ENCODE data around the gene CDKN3.
A peak's percentile ranks its signal among the peaks of the same experiment; 100 is the strongest.
"Not testable (repeated sequence)": the region's sequence is repeated elsewhere in the genome, so short reads cannot be mapped to it uniquely, and the experiment has no call there.

Gene CDKN3

DNA sequence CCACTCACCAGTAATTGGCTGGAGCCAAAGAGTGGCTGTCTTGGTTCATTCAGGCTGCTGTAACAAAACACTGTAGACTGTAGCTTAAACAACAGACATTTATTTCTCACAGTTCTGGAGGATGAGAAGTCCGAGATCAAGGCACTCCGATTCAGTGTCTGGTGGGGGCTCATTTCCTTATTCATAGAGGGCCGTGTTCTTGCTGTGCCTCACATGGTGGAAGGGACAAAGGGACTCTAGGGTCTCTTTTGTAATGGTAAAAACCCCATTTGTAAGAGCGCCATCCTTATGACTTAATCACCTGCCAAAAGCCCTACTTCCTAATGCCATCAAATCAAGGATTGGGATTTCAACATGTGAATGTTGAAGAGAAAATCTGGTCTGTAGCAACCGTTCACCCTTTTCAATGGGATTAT, 34.7 kb upstream of the CDKN3 start:
- DNase-seq (ENCODE audit: low spot score in 2 of 2), result peak; percentile 72 to 94
- Histone ChIP-seq H3K36me3 (replicated peaks) (no peaks in the 10 kb centered on the region), H3K9me3 (no peaks in the 10 kb centered on the region), H3K4me1 (peaks cover 12% of the 10 kb centered on the region), H3K27me3 (ENCODE audit: low read depth) (peaks cover 53% of the 10 kb centered on the region), H3K4me3 (no peak overlapping the region)
- in situ Hi-C loops (cut with MboI; ENCODE audit: low sequenced_read_pairs), result no loop called here

DNA sequence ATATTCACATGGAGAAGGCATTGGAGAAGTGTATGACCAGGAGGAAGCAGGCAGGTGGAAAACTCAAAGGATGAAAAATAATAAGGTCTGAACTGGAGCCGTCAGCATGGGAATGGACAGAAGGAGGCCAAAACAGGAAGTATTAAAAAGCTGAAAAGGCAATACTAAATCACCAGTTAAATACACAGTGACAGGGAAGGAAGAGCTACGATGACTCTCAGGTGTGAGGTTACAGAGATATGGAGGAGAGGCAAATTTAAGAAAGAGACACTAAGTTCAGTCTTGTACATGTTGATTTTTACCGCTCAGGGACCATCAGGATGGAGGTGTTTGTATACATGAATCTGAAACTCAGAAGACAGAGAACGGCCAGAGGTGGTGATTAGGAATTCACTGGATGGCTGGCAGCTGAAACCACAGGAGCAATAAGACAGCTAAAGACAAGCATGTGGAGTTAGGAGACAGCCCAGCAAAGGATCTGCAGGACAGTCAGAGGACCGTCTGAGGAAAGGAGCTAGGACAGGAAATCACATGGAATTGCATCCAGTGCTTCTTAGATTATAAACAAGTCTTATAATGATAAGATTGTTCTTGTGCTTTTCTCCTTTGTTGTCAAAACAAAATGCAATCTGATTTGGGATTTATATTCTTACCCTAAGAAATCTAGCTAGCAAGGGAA, 33.9 kb upstream of the CDKN3 start:
- no peak for DNase-seq (ENCODE audit: low spot score in 2 of 2)
- in situ Hi-C loops (cut with MboI; ENCODE audit: low sequenced_read_pairs), result no loop called here
- Histone ChIP-seq H3K36me3 (replicated peaks) (no peaks in the 10 kb centered on the region), H3K27me3 (ENCODE audit: low read depth) (peaks cover 45% of the 10 kb centered on the region), H3K4me3 (no peak overlapping the region), H3K9me3 (no peaks in the 10 kb centered on the region), H3K4me1 (peaks cover 12% of the 10 kb centered on the region)

DNA sequence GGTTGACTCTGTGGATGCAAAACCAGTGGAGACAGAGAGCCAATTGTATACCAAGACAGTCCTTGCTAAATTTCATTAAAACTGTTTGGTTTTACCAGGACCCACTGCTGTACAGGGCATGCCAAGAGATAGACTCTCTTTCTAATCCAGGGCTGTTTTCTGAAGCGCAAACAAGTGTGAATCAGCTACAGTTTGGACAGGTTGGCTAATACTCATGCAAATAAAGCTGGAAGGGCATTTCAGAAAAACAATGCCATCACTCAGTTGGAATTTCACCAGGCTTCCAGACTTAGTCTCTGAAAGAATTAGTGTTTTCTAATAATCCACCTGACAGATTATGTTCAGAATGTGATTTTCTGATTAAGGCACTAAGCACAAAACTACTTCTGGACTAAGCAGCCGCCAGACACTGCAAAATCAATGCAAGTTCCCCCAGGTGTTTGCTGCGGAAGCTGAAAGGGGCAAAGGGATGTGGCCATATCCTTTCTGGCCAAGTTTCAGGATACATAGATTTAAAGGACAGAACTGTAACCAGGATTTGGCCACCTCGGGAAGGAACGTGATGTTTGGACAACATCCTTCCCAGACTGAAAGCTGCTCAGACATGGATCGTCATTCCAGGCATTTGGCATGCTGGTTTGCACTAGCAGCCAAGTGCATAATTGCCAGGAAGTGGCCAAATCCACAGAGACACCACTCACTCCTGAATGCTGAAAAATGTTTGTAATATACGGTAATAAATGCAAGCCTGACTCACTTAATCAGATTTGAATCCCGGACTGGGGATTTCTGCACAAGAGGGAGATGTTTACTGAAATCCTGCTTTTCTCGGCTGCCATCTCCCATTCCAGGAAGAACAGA, 32.0 kb upstream of the CDKN3 start:
- H3K4me1 ChIP-seq, result peaks cover 12% of the 10 kb centered on the region
- in situ Hi-C loops (cut with MboI; ENCODE audit: low sequenced_read_pairs), result no loop called here
- no peak for DNase-seq (ENCODE audit: low spot score in 2 of 2)
- H3K4me3 ChIP-seq, result no peak overlapping the region
- no peaks in the 10 kb centered on the region for H3K36me3 ChIP-seq (replicated peaks)
- H3K27me3 ChIP-seq (ENCODE audit: low read depth), result peaks cover 37% of the 10 kb centered on the region
- no peaks in the 10 kb centered on the region for H3K9me3 ChIP-seq

DNA sequence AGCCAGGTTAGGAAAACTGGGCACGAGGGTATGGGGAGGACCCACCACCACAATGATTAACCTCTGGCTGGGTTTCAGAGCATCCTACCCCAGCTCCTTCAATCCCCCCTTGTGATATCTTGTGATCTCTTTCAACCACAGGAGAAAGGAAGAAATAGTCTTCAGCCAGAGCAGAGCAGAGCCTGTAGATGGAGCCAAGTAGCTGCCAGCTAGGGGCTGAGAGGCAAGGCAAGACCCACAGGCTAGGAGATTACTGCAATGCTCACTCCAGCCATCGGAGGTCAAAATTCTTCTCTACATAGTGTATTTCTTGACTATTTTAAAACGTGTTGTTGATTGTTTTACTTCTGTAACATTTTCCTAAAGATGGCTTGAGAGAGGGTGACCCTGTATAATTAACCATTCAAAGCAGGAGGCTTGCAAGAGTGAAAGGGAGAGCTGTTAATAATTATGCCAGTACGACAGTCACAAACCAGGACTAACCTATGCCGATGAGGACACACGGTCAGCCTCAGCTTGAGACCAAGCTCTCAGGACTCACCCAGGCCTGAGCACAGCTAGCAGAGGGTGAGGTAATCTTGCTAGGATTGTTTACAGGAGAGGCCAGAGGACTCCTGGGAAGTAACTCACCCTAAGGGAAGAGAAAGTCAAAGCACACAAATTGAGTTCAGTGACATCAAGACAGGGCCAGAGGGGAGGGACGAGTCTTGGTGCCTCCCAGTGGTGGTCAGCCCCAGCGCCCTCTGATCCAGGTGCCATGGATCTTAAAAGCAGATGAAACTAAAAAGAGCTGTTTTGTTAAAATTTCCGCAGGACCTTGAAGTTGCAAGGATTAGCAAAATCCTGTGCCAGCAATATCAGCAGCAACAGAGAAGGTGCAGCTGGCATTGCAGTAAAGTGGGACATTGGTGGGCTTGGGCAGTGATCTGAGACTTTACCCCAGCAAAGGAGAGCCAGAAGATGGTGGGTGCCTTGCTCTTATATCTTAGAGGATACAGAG, 29.8 kb upstream of the CDKN3 start:
- in situ Hi-C loops (cut with MboI; ENCODE audit: low sequenced_read_pairs), result no loop called here
- peak; percentile 37 to 47 for DNase-seq (ENCODE audit: low spot score in 2 of 2)
- H3K4me1 ChIP-seq, result peaks cover 9% of the 10 kb centered on the region
- no peaks in the 10 kb centered on the region for H3K9me3 ChIP-seq
- H3K4me3 ChIP-seq, result no peak overlapping the region
- H3K36me3 ChIP-seq (replicated peaks), result no peaks in the 10 kb centered on the region
- peaks cover 35% of the 10 kb centered on the region for H3K27me3 ChIP-seq (ENCODE audit: low read depth)

DNA sequence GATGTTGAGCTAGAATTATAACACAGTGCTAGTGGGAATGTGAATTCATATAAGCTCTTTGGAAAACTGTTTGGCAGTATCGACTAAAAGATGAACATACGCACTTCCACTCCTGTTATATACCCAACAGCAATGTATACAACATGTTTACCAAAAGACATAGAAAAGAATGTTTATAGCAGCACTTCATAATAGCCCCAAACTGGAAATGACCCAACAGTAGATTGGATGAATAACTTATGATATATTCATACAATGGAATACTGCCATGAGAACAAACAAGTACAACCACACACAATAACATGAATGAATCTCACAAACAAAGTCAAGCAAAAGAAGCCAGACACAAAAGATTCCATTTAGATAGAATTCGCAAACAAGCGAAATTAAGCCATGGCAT, 28.5 kb upstream of the CDKN3 start:
- H3K4me3 ChIP-seq, result no peak overlapping the region
- in situ Hi-C loops (cut with MboI; ENCODE audit: low sequenced_read_pairs), result no loop called here
- no peaks in the 10 kb centered on the region for H3K36me3 ChIP-seq (replicated peaks)
- DNase-seq (ENCODE audit: low spot score in 2 of 2), result no peak
- H3K9me3 ChIP-seq, result no peaks in the 10 kb centered on the region
- no peaks in the 10 kb centered on the region; the same call in none of the 2 replicates for H3K4me1 ChIP-seq
- peaks cover 29% of the 10 kb centered on the region for H3K27me3 ChIP-seq (ENCODE audit: low read depth)

DNA sequence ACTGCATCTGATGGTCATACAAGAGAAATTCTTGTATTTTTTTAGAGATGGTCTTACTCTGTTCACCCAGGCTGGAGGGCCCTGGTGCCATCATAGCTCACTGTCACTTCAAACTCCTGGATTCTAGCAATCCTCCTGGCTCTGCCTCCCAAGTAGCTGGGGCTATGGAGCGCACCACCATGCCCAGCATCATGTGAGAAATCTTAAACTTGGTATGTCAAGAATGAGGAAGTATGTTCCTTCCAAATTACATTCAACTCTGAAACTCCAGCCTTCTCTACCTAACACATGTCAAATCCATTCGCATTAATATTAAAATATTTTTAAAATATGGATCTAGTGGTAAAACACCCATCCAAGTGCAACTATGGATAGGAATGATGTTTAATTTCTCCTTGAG, 27.5 kb upstream of the CDKN3 start:
- Histone ChIP-seq H3K4me3 (no peak overlapping the region), H3K27me3 (ENCODE audit: low read depth) (peaks cover 19% of the 10 kb centered on the region), H3K36me3 (replicated peaks) (no peaks in the 10 kb centered on the region), H3K4me1 (no peaks in the 10 kb centered on the region; the same call in 1 of the 2 replicates), H3K9me3 (no peaks in the 10 kb centered on the region)
- no peak for DNase-seq (ENCODE audit: low spot score in 2 of 2)
- in situ Hi-C loops (cut with MboI; ENCODE audit: low sequenced_read_pairs), result no loop called here

DNA sequence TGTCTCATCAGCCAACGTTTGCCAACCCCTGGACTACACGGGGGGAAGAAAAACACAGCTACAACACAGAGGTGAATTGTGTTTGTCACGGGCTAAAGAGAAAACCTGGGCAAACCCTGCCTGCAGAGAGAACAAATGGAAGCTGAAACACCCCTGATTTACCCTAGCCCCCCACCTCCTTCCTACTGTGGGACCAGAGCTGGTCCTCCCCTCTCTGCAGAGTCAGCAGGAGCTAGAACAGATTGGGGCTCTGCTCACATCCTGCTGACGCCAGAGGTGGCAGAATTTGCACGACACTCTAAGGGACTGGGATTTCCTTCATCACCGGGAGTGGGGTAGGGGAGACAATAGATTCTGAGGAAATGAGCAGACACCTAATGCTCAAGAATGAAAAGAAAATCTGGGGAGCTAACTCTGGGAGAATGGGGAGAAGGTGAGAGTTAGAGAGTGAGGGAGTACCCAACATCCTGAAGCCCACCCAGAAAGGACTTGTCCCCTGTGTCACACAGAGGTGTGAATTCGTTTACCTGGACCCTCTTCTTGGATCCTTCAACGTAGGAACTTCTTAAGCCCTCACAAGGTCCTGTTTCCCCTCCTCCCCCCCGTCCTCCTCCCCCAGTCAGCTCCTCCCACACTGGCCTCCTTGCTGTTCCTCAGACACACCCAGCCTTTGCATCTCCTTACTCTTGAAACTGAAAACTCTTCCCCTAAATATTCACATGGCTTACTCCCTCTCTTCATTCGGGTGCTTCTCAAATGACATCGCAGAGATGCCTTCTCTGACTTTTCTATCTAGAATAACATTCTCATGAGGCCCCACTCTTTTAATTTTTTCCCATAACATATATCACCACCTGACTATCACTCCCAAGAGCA, 26.2 kb upstream of the CDKN3 start:
- H3K4me3 ChIP-seq, result no peak overlapping the region
- DNase-seq (ENCODE audit: low spot score in 2 of 2), result no peak
- H3K36me3 ChIP-seq (replicated peaks), result no peaks in the 10 kb centered on the region
- H3K27me3 ChIP-seq (ENCODE audit: low read depth), result peaks cover 14% of the 10 kb centered on the region
- no peaks in the 10 kb centered on the region; the same call in 1 of the 2 replicates for H3K4me1 ChIP-seq
- in situ Hi-C loops (cut with MboI; ENCODE audit: low sequenced_read_pairs), result no loop called here
- H3K9me3 ChIP-seq, result no peaks in the 10 kb centered on the region

DNA sequence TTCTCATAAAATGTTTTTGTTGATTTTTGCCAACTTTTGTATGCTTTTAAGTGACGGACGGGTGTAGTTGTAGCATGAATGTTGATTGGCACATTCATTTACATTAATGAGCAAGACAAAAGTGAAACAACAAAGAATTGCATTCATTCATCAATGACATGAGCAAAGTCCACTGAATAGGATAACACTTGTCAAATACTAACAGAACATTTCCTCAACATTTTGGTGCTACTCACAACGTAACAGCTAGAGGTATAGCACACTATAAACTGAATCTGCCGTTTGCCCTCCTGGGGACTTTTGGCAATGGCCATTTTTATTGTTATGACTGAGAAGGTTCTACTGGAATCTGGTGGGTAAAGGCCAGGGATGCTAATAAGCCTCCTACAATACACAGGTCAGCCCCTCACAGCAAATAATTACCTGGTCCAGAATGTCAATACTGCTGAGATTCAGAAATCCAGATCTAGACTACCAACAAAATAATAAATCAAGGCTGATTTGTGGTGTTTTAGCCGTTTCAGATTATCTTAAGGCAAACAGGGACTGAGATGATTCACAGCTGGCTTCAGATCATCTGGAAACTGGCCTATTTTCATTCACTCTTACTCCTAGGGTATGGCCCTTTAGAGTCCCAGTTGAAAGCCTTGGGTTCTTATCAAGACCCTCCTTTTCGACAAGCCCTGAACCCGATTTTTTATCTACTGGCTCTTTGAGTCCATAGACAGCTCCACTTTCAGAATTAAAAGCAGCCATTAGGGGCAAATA, 22.5 kb upstream of the CDKN3 start:
- in situ Hi-C loops (cut with MboI; ENCODE audit: low sequenced_read_pairs), result no loop called here
- no peak for DNase-seq (ENCODE audit: low spot score in 2 of 2)

DNA sequence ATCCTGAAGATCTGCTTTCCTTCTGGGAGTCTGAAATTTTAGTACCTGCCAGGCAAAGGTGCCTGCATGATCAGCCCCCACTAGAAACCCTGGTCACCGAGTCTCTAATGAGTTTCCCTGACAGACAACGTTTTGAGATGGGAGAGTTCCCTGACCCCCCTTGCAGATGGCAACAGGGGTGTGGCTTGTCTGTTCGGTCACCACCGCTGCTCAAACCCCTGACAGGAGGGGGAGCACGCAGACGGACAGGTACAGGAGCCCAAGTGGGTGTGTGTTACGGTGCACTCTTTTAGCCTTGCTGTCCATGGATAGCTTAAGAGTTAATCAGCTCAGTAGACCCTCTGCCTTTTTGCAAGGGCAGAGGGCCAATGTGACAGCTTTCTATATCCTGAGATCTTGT, 19.3 kb upstream of the CDKN3 start:
- in situ Hi-C loops (cut with MboI; ENCODE audit: low sequenced_read_pairs), result no loop called here
- Histone ChIP-seq H3K4me1 (no peaks in the 10 kb centered on the region), H3K36me3 (replicated peaks) (no peaks in the 10 kb centered on the region), H3K27me3 (ENCODE audit: low read depth) (peaks cover 6% of the 10 kb centered on the region), H3K9me3 (no peaks in the 10 kb centered on the region), H3K4me3 (no peak overlapping the region)
- no peak for DNase-seq (ENCODE audit: low spot score in 2 of 2)

More for the DNA sequence above, 22.5 kb upstream of the CDKN3 start:
- Histone ChIP-seq H3K36me3 (replicated peaks) (no peaks in the 10 kb centered on the region), H3K4me1 (no peaks in the 10 kb centered on the region), H3K9me3 (no peaks in the 10 kb centered on the region), H3K27me3 (ENCODE audit: low read depth) (peaks cover 6% of the 10 kb centered on the region), H3K4me3 (no peak overlapping the region)

DNA sequence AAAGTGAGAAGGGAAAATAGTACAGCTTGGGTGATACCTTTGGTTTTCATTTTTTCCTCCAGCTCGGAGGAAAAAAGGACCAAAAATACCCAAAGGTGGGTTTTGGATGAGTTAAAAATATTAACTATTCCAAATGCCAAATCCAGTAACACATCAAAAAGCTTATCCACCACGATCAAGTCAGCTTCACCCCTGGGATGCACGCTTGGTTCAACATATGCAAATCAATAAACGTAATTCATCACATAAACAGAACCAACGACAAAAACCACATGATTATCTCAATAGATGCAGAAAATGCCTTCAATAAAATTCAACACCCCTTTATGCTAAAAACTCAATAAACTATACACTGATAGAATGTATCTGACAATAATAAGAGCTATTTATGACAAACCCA, 17.9 kb upstream of the CDKN3 start:
- DNase-seq (ENCODE audit: low spot score in 2 of 2); H3K4me3 ChIP-seq; H3K36me3 ChIP-seq (replicated peaks); H3K9me3 ChIP-seq; in situ Hi-C loops (cut with MboI; ENCODE audit: low sequenced_read_pairs); H3K27me3 ChIP-seq (ENCODE audit: low read depth); H3K4me1 ChIP-seq: not testable (repeated sequence)

DNA sequence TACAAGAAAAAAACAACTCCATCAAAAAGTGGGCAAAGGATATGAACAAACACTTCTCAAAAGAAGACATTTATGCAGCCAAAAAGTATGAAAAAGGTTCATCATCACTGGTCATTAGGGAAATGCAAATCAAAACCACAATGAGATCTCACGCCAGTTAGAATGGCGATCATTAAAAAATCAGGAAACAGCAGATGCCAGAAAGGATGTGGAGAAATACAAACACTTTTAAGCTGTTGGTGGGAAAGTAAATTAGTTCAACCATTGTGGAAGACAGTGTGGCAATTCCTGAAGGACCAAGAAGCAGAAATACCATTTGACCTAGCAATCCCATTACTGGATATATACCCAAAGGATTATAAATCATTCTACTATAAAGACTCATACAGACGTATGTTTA, 16.2 kb upstream of the CDKN3 start:
- in situ Hi-C loops (cut with MboI; ENCODE audit: low sequenced_read_pairs); DNase-seq (ENCODE audit: low spot score in 2 of 2); H3K27me3 ChIP-seq (ENCODE audit: low read depth); H3K4me3 ChIP-seq; H3K4me1 ChIP-seq; H3K9me3 ChIP-seq; H3K36me3 ChIP-seq (replicated peaks): not testable (repeated sequence)

DNA sequence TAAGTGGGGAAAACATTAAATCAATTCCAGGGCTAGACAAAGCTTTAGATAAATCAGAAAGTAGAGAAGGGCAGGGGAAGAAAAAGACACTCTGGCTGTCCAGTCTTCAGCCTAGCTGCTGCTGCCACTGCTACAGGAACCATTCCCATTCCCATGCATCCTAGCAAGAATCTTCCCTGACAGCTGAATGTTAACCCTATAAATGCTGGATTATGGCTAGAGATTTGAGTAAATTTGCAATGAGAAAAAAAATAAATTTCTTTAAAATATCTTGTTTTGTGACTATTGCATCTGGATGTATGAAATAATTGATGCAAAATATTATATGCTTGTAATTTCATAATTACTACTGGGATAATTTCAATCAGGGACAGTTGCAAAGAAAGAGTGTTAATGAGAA, 15.0 kb upstream of the CDKN3 start:
- Histone ChIP-seq H3K4me1 (no peaks in the 10 kb centered on the region), H3K9me3 (no peaks in the 10 kb centered on the region), H3K4me3 (no peak overlapping the region), H3K36me3 (replicated peaks) (no peaks in the 10 kb centered on the region), H3K27me3 (ENCODE audit: low read depth) (peaks cover 6% of the 10 kb centered on the region)
- DNase-seq (ENCODE audit: low spot score in 2 of 2), result no peak
- in situ Hi-C loops (cut with MboI; ENCODE audit: low sequenced_read_pairs), result no loop called here
